Upper lobe of right lung (tissue), 1 donor: ENCODE measurements around the gene ALPP. TPM values are rescaled to one million over a fixed set of nuclear protein-coding genes. Genes with fewer than 3 reads are reported as not detected.
"Not testable (repeated sequence)": the region's sequence is repeated elsewhere in the genome, so short reads cannot be mapped to it uniquely, and the experiment has no call there.

Experiments
- ATAC-seq: fragments of 200-7000 bp; cut with Tn5 transposase; one replicate; pipeline ENCODE4 v1.9.1; 2020; ENCODE audit warnings: mild to moderate bottlenecking, moderate library complexity
- DNase-seq: peaks from one replicate; pipeline ENCODE4 v3.0.0-alpha.2; 2020
- H3K27ac ChIP-seq: fragments of 200-600 bp; one replicate; pipeline ENCODE4 v1.8.0; 2022
- H3K27me3 ChIP-seq: fragments of 200-600 bp; one replicate; pipeline ENCODE4 v1.8.0; 2022; ENCODE audit warnings: mild to moderate bottlenecking
- H3K36me3 ChIP-seq: fragments of 200-600 bp; one replicate; pipeline ENCODE4 v1.8.0; 2022
- H3K4me1 ChIP-seq: fragments of 200-600 bp; one replicate; pipeline ENCODE4 v1.8.0; 2022
- H3K4me3 ChIP-seq: fragments of 200-600 bp; one replicate; pipeline ENCODE4 v1.8.0; 2022; ENCODE audit warnings: mild to moderate bottlenecking
- H3K9me3 ChIP-seq: fragments of 200-600 bp; one replicate; pipeline ENCODE4 v1.8.0; 2022
- intact Hi-C: fragments of 100-400 bp; cut with DNase I; formaldehyde crosslinking; loops from one replicate; pipeline ENCODE4 v1.11.0; 2022
- total RNA-seq: library from RNA; stranded (reverse); fragmentation: NEBNext Ultra II Directional; extraction: Animal tissue kit (Norgen Biotek cat#: 25700); gene quantifications from one replicate; pipeline ENCODE4 v1.2.1, GENCODE V29; 2021
- TF ChIP-seq, protein P1 (sequence below): fragments of 200-600 bp; IDR thresholded peaks from one replicate; pipeline ENCODE4 v1.8.0; 2022; ENCODE audit warnings: antibody characterized with exemption
- donor health status: DM: no; HTN: yes; CAD: no; lungs with severe emphysema.

The ALPP gene
- total RNA-seq, 1 donor from 2014 or later = 9.5 TPM

DNA sequence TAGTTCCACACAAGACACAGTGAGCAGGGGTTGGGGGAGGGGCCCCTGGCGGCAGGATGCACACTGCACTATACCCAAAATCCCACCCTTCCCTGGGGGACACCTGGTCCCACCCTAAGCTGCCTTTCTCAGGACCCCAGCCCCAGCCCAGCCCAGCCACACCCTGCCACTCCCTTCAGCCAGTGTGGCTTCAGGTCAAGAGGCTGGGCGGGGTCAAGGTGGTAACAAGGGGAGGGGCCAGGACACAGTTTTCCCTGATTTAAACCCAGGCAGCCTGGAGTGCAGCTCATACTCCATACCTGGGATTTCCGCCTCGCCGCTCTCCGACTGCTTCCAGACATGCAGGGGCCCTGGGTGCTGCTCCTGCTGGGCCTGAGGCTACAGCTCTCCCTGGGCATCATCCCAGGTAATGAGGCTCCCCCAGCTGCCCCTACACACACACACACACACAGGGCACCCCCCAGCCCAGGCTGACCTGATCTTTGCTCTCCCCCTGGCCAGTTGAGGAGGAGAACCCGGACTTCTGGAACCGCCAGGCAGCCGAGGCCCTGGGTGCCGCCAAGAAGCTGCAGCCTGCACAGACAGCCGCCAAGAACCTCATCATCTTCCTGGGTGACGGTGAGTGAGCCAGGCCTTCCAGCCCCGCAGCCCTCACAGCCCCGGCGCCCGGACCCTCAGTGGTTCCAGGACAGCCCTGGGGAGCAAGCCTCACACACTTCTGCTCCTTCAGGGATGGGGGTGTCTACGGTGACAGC lies 28.2 kb downstream of the ALPP start, which contains the start of gene ALPG:
ALPG (plus strand) TSS at position 289 of the 755 bp plus-strand sequence; CDS start at position 340, 51 bp downstream.
- Histone ChIP-seq H3K27me3 (no peaks in the 10 kb centered on the region), H3K4me1 (no peaks in the 10 kb centered on the region), H3K9me3 (no peaks in the 10 kb centered on the region), H3K27ac (no peak within 1 kb of the TSS), H3K36me3 (no peaks in the 10 kb centered on the region), H3K4me3 (no peak within 1 kb of the TSS)
- DNase-seq = peak; percentile 55
- ATAC-seq = no peak
- intact Hi-C loops = no loop called here
- TF ChIP-seq, protein P1, sequence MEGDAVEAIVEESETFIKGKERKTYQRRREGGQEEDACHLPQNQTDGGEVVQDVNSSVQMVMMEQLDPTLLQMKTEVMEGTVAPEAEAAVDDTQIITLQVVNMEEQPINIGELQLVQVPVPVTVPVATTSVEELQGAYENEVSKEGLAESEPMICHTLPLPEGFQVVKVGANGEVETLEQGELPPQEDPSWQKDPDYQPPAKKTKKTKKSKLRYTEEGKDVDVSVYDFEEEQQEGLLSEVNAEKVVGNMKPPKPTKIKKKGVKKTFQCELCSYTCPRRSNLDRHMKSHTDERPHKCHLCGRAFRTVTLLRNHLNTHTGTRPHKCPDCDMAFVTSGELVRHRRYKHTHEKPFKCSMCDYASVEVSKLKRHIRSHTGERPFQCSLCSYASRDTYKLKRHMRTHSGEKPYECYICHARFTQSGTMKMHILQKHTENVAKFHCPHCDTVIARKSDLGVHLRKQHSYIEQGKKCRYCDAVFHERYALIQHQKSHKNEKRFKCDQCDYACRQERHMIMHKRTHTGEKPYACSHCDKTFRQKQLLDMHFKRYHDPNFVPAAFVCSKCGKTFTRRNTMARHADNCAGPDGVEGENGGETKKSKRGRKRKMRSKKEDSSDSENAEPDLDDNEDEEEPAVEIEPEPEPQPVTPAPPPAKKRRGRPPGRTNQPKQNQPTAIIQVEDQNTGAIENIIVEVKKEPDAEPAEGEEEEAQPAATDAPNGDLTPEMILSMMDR = no peak

DNA sequence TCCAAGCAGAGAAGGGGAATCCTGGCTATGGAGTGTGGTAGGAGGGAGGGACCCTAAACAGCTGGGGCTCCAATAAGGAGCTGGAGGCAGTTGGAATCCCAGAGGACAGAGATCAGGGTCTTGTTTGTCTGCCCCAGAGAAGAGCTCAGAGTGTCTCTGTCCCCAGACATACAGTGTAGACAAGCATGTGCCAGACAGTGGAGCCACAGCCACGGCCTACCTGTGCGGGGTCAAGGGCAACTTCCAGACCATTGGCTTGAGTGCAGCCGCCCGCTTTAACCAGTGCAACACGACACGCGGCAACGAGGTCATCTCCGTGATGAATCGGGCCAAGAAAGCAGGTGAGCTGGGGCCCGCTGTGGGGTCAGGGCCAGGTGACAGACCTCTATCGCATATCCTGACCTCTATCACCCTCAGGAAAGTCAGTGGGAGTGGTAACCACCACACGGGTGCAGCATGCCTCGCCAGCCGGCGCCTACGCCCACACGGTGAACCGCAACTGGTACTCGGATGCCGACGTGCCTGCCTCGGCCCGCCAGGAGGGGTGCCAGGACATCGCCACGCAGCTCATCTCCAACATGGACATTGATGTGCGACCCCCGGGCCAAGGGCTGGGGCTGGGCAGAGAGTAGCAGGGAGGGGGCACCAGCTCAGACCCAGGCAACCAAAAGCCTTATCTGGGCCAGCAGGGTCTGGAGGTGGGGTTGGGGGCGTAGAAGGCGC lies 29.0 kb downstream of the ALPP start:
- H3K36me3 ChIP-seq, H3K27ac ChIP-seq, intact Hi-C loops, H3K4me1 ChIP-seq, H3K27me3 ChIP-seq, H3K4me3 ChIP-seq, H3K9me3 ChIP-seq: not testable (repeated sequence)
- ATAC-seq (peak; percentile 3), DNase-seq (peak; percentile 49)

DNA sequence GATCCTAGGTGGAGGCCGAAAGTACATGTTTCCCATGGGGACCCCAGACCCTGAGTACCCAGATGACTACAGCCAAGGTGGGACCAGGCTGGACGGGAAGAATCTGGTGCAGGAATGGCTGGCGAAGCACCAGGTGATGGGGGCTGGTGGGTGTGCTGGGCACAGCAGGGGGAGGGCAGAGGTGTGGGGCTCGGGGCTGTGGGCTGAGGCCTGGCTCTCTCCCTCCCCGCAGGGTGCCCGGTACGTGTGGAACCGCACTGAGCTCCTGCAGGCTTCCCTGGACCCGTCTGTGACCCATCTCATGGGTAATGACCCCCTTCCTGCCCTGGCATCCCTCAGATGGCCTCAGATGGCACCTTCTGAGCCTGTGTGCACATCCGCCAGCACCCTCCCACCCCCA lies 29.7 kb downstream of the ALPP start:
- H3K27ac ChIP-seq, H3K36me3 ChIP-seq, H3K4me3 ChIP-seq, intact Hi-C loops, H3K9me3 ChIP-seq, H3K27me3 ChIP-seq, H3K4me1 ChIP-seq: not testable (repeated sequence)
- ATAC-seq (peak; percentile 13), DNase-seq (peak; percentile 53)

DNA sequence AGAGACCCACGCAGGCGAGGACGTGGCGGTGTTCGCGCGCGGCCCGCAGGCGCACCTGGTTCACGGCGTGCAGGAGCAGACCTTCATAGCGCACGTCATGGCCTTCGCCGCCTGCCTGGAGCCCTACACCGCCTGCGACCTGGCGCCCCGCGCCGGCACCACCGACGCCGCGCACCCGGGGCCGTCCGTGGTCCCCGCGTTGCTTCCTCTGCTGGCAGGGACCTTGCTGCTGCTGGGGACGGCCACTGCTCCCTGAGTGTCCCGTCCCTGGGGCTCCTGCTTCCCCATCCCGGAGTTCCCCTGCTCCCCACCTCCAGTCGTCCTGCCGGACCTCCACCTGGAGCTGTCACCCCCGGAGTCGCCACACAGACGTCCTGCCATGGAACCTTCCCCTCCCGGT lies 31.1 kb downstream of the ALPP start:
- H3K9me3 ChIP-seq, intact Hi-C loops, H3K27me3 ChIP-seq, H3K4me3 ChIP-seq, H3K36me3 ChIP-seq, H3K27ac ChIP-seq, H3K4me1 ChIP-seq: not testable (repeated sequence)
- DNase-seq (peak; percentile 53), ATAC-seq (peak; percentile 38)

DNA sequence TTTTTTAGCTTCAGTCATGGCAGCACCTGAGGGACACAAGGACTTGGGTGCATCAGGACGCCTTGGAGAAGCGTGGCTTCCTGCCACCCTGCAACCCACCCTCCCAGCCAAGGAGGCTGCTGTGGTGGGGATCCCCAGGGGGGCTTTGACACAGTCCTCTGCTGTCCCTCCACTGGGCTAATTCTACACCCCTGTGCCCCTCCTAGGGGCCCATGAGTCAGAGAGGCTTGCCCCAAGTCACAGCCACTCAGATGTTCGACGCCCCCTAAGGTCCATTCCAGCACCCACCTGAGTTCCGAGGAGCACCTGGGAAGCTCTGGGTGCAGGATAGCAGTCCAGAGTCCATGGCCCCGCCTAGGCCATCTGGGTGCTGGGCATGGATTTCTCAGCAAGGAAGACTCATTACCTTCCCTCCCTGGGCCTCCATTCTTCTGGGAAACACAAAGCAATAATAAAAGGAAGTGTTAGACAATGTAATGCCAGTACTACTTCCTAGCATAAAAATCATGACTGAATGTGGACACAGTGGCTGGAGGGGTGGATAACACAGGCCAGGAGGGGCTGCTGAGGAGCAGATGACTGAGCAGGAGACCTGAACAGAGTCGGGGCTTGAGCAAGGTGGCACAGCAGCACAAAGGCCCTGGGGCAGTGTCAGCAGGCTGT lies 31.8 kb downstream of the ALPP start:
- no peaks in the 10 kb centered on the region for H3K4me1 ChIP-seq
- H3K4me3 ChIP-seq = no peak overlapping the region
- ATAC-seq (no peak), DNase-seq (peak; percentile 50)
- TF ChIP-seq, protein P1 = no peak
- peaks cover 9% of the 10 kb centered on the region for H3K27me3 ChIP-seq
- no peak overlapping the region for H3K27ac ChIP-seq
- no peaks in the 10 kb centered on the region for H3K36me3 ChIP-seq
- no peaks in the 10 kb centered on the region for H3K9me3 ChIP-seq
- intact Hi-C loops = no loop called here

DNA sequence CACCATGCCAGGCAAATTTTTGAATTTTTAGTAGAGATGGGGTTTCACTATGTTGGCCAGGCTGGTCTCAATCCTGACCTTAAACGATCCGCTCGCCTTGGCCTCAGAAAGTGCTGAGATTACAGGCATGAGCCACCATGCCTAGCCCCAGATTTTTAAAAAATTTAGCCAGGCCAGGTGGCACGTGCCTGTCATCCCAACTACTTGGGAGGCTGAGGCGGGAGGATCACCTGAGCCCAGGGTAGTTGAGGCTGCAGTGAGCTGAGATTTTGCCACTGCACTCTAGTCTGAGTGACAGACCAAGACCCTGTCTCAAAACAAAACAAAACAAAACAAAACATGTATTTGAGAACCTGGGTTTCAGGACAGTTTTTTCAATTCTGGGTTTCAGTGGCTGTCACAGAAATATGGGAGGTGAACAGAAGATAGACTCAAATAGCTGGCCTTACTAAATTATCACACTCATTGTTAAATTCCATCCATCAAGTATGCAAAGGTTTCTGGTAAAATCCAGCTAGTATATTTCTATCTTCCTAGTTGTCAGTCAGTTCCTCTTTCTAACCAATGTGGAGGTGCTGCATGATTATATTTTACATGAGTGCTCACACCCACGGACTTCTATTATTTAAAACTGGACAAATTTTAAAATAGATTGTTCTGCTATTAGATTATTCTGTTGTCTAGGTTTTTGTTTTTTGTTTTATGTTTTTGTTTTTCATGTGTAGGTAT lies 33.5 kb downstream of the ALPP start:
- intact Hi-C loops = no loop called here
- Histone ChIP-seq H3K4me1 (no peaks in the 10 kb centered on the region), H3K4me3 (no peak overlapping the region), H3K27ac (no peak overlapping the region), H3K27me3 (peaks cover 23% of the 10 kb centered on the region), H3K9me3 (no peaks in the 10 kb centered on the region), H3K36me3 (no peaks in the 10 kb centered on the region)
- DNase-seq = peak; percentile 22
- ATAC-seq = no peak
- TF ChIP-seq, protein P1 = no peak
